ENCODE results near the gene TMCC1.

DNA sequence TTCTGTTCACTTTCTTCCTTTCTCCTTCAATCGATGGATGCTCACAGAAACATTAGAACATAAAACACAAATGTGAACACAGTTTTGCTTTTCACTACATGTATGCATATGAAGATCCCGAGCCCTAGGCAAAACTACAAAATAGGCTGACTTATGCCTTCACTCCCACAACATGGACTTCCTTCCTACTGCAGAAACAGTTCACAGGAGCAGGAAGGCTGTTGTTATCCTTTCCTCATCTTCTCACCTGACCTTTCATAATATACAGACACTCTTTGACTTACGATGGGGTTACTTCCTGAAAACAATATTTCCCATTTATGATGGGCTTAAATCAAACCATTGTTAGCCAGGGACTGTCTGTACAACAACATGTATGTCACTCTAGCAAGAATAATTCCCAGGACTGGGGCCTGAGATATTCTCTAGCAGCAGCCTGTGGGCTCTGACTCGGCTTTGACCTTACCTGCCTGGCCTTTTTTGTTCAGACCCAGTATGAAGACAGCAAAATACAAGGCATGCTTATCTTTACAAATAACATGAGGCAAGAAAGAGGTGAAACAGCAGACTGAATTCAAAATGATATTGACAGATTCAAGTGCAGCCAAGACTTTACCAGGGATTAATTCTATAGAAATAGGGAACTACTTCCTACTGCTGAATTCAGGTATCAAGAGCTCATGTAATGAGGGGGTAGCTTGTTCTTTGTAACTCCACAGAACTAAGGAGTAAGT, 235.2 kb downstream of the TMCC1 start:
- no peak for TF ChIP-seq CTCF (IDR thresholded peaks at IDR 0.05)
- no peak for TF ChIP-seq POLR2A (IDR thresholded peaks at IDR 0.05)
